ENCODE data around the gene PHYHIPL. TPM values are rescaled to one million over a fixed set of nuclear protein-coding genes. Genes with fewer than 3 reads are reported as not detected.

The PHYHIPL gene
- total RNA-seq, 1 donor from 2014 or later, result 0.34 TPM

- H3K9ac ChIP-seq (ENCODE audit: low read length), result no peak overlapping the region
- FAIRE-seq, result no peak
- H3K27me3 ChIP-seq (ENCODE audit: insufficient read depth, low read length), result no peaks in the 10 kb centered on the region
Observed at GRCh38 chr10:59245686-59246085, 69.2 kb downstream of the PHYHIPL start.

DNA sequence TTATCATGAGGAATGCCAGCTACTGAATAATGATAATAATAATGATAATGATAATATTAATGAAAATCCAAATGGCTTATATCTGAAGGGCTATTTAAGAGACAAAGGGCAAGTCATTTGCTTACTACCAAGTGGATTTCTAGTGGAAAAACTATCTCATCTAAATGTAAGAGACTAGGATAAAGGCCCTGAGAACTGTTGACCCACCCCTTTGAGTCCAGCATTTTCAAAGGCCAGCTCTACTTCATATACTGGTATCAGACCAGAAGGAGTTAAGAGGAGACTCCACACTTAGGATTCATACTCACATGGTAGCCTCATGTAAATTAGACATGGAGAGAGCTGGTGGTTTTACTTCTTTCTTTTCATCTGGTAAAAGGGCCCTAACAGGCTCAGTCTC is 76.0 kb downstream of the PHYHIPL start:
- Histone ChIP-seq H3K79me2 (ENCODE audit: insufficient read depth, low read length) (no peaks in the 10 kb centered on the region), H3K4me3 (ENCODE audit: insufficient read depth, low read depth, low read length) (no peak overlapping the region), H3K9me3 (ENCODE audit: insufficient read depth, low read depth, low read length) (no peaks in the 10 kb centered on the region), H2AFZ (ENCODE audit: low read depth, low read length) (no peak overlapping the region), H4K20me1 (ENCODE audit: insufficient read depth, low read length) (no peaks in the 10 kb centered on the region), H3K27ac (ENCODE audit: low read depth, low read length) (no peak overlapping the region), H3K36me3 (ENCODE audit: insufficient read depth, low read length) (no peaks in the 10 kb centered on the region), H3K4me2 (ENCODE audit: low read length) (no peak overlapping the region), H3K27me3 (ENCODE audit: insufficient read depth, low read length) (no peaks in the 10 kb centered on the region), H3K4me1 (ENCODE audit: insufficient read depth, low read length) (no peaks in the 10 kb centered on the region), H3K9ac (ENCODE audit: low read length) (no peak overlapping the region)
- Mint-ChIP-seq H3K27me3 (ENCODE audit: low read depth, unreplicated experiment) (no peaks in the 10 kb centered on the region), H3K4me1 (ENCODE audit: low read depth, unreplicated experiment) (no peaks in the 10 kb centered on the region), H3K36me3 (ENCODE audit: low read depth, unreplicated experiment) (peaks cover 5% of the 10 kb centered on the region), H3K9me3 (ENCODE audit: unreplicated experiment) (no peaks in the 10 kb centered on the region), H3K4me3 (ENCODE audit: unreplicated experiment) (no peak overlapping the region), H3K27ac (ENCODE audit: unreplicated experiment) (no peak overlapping the region)
- DNase-seq (ENCODE audit: low read depth), result no peak
- no peak for TF ChIP-seq EZH2 (IDR thresholded peaks at IDR 0.05; ENCODE audit: insufficient read depth, low read length)
- TF ChIP-seq, protein P1, sequence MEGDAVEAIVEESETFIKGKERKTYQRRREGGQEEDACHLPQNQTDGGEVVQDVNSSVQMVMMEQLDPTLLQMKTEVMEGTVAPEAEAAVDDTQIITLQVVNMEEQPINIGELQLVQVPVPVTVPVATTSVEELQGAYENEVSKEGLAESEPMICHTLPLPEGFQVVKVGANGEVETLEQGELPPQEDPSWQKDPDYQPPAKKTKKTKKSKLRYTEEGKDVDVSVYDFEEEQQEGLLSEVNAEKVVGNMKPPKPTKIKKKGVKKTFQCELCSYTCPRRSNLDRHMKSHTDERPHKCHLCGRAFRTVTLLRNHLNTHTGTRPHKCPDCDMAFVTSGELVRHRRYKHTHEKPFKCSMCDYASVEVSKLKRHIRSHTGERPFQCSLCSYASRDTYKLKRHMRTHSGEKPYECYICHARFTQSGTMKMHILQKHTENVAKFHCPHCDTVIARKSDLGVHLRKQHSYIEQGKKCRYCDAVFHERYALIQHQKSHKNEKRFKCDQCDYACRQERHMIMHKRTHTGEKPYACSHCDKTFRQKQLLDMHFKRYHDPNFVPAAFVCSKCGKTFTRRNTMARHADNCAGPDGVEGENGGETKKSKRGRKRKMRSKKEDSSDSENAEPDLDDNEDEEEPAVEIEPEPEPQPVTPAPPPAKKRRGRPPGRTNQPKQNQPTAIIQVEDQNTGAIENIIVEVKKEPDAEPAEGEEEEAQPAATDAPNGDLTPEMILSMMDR (IDR thresholded peaks at IDR 0.05; ENCODE audit: insufficient read depth, low read depth, low read length), result no peak
- no peak for FAIRE-seq

More at GRCh38 chr10:59245686-59246085, 69.2 kb downstream of the PHYHIPL start:
- H3K27ac Mint-ChIP-seq (ENCODE audit: unreplicated experiment), result no peak overlapping the region
- no peaks in the 10 kb centered on the region for H3K9me3 Mint-ChIP-seq (ENCODE audit: unreplicated experiment)
- Histone ChIP-seq H3K4me3 (ENCODE audit: insufficient read depth, low read depth, low read length) (no peak overlapping the region), H3K4me1 (ENCODE audit: insufficient read depth, low read length) (no peaks in the 10 kb centered on the region), H2AFZ (ENCODE audit: low read depth, low read length) (no peak overlapping the region), H3K36me3 (ENCODE audit: insufficient read depth, low read length) (no peaks in the 10 kb centered on the region), H4K20me1 (ENCODE audit: insufficient read depth, low read length) (no peaks in the 10 kb centered on the region), H3K4me2 (ENCODE audit: low read length) (no peak overlapping the region), H3K9me3 (ENCODE audit: insufficient read depth, low read depth, low read length) (no peaks in the 10 kb centered on the region), H3K79me2 (ENCODE audit: insufficient read depth, low read length) (no peaks in the 10 kb centered on the region), H3K27ac (ENCODE audit: low read depth, low read length) (no peak overlapping the region)
- peaks cover 5% of the 10 kb centered on the region for H3K36me3 Mint-ChIP-seq (ENCODE audit: low read depth, unreplicated experiment)
- no peaks in the 10 kb centered on the region for H3K27me3 Mint-ChIP-seq (ENCODE audit: low read depth, unreplicated experiment)
- H3K4me1 Mint-ChIP-seq (ENCODE audit: low read depth, unreplicated experiment), result peaks cover 6% of the 10 kb centered on the region
- TF ChIP-seq, protein P1 (IDR thresholded peaks at IDR 0.05; ENCODE audit: insufficient read depth, low read depth, low read length), result no peak
- TF ChIP-seq EZH2 (IDR thresholded peaks at IDR 0.05; ENCODE audit: insufficient read depth, low read length), result no peak
- no peak overlapping the region for H3K4me3 Mint-ChIP-seq (ENCODE audit: unreplicated experiment)
- DNase-seq (ENCODE audit: low read depth), result no peak

DNA sequence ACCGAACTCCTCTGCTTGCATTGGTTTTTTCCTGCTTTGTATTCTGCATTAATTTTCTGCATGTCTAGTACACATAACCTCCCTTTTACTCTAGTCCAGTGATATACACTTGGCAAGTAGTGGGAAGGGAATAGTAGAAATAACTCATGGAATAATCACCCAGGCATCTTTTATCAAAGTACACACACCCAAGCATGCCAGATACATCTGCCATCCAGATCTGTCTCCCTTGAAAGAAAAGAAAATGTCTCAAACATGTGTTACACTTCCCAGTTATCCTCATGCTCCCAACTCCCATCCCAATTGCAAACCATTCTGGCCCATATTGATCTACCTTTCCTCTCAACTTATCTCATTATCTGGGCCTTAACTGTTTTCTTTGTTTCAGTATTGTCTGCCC is 79.0 kb downstream of the PHYHIPL start:
- Histone ChIP-seq H3K9me3 (ENCODE audit: insufficient read depth, low read depth, low read length) (no peaks in the 10 kb centered on the region), H3K4me1 (ENCODE audit: insufficient read depth, low read length) (no peaks in the 10 kb centered on the region), H3K9ac (ENCODE audit: low read length) (no peak overlapping the region), H3K27me3 (ENCODE audit: insufficient read depth, low read length) (no peaks in the 10 kb centered on the region), H3K4me3 (ENCODE audit: insufficient read depth, low read depth, low read length) (no peak overlapping the region), H3K79me2 (ENCODE audit: insufficient read depth, low read length) (no peaks in the 10 kb centered on the region), H3K4me2 (ENCODE audit: low read length) (no peak overlapping the region), H2AFZ (ENCODE audit: low read depth, low read length) (no peak overlapping the region), H4K20me1 (ENCODE audit: insufficient read depth, low read length) (no peaks in the 10 kb centered on the region), H3K36me3 (ENCODE audit: insufficient read depth, low read length) (no peaks in the 10 kb centered on the region), H3K27ac (ENCODE audit: low read depth, low read length) (no peak overlapping the region)
- no peak for DNase-seq (ENCODE audit: low read depth)
- no peak for FAIRE-seq
- H3K27ac Mint-ChIP-seq (ENCODE audit: unreplicated experiment), result no peak overlapping the region
- H3K4me1 Mint-ChIP-seq (ENCODE audit: low read depth, unreplicated experiment), result no peaks in the 10 kb centered on the region
- H3K4me3 Mint-ChIP-seq (ENCODE audit: unreplicated experiment), result no peak overlapping the region
- TF ChIP-seq EZH2 (IDR thresholded peaks at IDR 0.05; ENCODE audit: insufficient read depth, low read length), result no peak
- TF ChIP-seq, protein P1 (IDR thresholded peaks at IDR 0.05; ENCODE audit: insufficient read depth, low read depth, low read length), result no peak
- H3K27me3 Mint-ChIP-seq (ENCODE audit: low read depth, unreplicated experiment), result no peaks in the 10 kb centered on the region
- peaks cover 5% of the 10 kb centered on the region for H3K36me3 Mint-ChIP-seq (ENCODE audit: low read depth, unreplicated experiment)
- no peaks in the 10 kb centered on the region for H3K9me3 Mint-ChIP-seq (ENCODE audit: unreplicated experiment)
